ENCODE data around the gene PNPO.
"Not testable (repeated sequence)": the region's sequence is repeated elsewhere in the genome, so short reads cannot be mapped to it uniquely, and the experiment has no call there.

The PNPO gene

GRCh38 chr17:47978324-47978723 lies 37.0 kb downstream of the PNPO start:
- peak; percentile 26 for DNase-seq

- no peak for DNase-seq
Observed at GRCh38 chr17:47980541-47980940, 39.2 kb downstream of the PNPO start.

- DNase-seq = no peak
Observed at GRCh38 chr17:47981462-47981861, 40.1 kb downstream of the PNPO start.

- DNase-seq = no peak
Observed at GRCh38 chr17:47982091-47982617, 40.8 kb downstream of the PNPO start.

GRCh38 chr17:47982645-47983390 lies 41.4 kb downstream of the PNPO start:
- DNase-seq = no peak

GRCh38 chr17:47983492-47984223 lies 42.3 kb downstream of the PNPO start:
- DNase-seq = no peak

- no peak for DNase-seq
Observed at GRCh38 chr17:47986520-47986919, 45.1 kb downstream of the PNPO start.

- DNase-seq = no peak
Observed at GRCh38 chr17:47987240-47987835, 46.0 kb downstream of the PNPO start.

- not testable (repeated sequence) for DNase-seq
Observed at GRCh38 chr17:47988445-47988844, 47.1 kb downstream of the PNPO start.

- no peak for DNase-seq
Observed at GRCh38 chr17:47989159-47989558, 47.8 kb downstream of the PNPO start.

GRCh38 chr17:47989700-47990099 lies 48.3 kb downstream of the PNPO start:
- no peak for DNase-seq

GRCh38 chr17:47990962-47991731 lies 49.8 kb downstream of the PNPO start:
- DNase-seq = no peak

GRCh38 chr17:47992216-47992615 lies 50.8 kb downstream of the PNPO start:
- no peak for DNase-seq

- DNase-seq = no peak
Observed at GRCh38 chr17:47993031-47993564, 51.7 kb downstream of the PNPO start.

- no peak for DNase-seq
Observed at GRCh38 chr17:47993964-47994363, 52.6 kb downstream of the PNPO start.

GRCh38 chr17:47994724-47995123 lies 53.4 kb downstream of the PNPO start:
- DNase-seq = no peak

GRCh38 chr17:47995241-47995935 lies 54.0 kb downstream of the PNPO start:
- no peak for DNase-seq

- no peak for DNase-seq
Observed at GRCh38 chr17:47996201-47996600, 54.8 kb downstream of the PNPO start.

GRCh38 chr17:47997586-47997985 lies 56.2 kb downstream of the PNPO start:
- DNase-seq = no peak

GRCh38 chr17:47998044-47998443 lies 56.7 kb downstream of the PNPO start:
- DNase-seq = no peak

Measured in central memory CD4-positive, alpha-beta T cell (primary cell).